ENCODE results near the gene HIKESHI.
"Not testable (repeated sequence)": the region's sequence is repeated elsewhere in the genome, so short reads cannot be mapped to it uniquely, and the experiment has no call there.

Gene HIKESHI

DNA sequence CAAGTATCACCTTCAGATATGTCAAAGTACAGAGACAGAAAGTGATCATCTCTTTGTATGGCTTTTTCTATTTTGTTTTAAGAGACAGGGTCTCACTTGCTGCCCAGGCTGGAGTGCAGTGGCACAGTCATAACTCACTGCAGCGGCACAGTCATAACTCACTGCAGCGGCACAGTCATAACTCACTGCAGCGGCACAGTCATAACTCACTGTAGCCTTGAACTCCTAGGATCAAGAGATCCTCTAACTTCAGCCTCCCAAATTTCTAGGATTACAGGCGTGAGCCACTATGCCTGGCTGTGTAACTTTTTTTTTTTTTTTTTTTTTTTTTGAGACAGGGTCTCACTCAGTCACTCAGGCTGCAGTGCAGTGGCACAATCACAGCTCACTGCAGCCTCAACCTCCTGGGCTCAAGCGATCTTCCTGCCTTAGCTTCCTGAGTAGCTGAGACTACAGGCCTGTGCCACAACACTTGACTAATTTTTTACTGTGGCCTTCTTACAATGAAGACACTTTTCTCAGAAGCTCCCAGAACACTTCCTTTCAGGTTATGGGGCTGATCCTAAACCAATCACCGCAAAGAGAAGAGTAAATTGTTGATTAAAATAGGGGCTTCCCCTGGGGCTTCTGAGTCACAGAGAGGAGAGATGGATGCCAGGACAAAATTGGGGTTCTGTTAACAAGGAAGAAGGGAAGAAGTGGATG, 9.0 kb upstream of the HIKESHI start:
- peak in 1 of 2 donors; percentile 34 for DNase-seq (ENCODE audit: low read depth in 2 of 2)

DNA sequence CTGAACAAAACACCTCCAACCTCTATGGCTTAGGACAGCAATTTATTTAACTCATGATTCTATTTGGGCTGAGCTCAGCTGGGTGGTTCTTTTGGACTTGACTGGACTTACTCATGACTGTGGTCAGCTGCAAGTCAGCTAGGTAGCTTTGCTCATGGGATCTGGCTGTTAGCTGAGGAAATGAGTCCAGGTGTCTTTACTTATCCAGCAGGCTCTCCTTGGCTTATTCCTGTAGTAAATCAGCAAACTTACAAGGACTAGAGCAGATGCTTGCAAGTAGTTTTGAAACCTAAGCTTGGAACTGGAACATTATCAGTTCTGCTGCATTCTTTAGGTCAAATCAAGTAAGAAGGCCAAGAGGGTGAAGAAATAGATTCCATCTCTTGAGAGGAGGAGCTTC, 8.0 kb upstream of the HIKESHI start:
- no peak for DNase-seq (ENCODE audit: low read depth in 2 of 2)

DNA sequence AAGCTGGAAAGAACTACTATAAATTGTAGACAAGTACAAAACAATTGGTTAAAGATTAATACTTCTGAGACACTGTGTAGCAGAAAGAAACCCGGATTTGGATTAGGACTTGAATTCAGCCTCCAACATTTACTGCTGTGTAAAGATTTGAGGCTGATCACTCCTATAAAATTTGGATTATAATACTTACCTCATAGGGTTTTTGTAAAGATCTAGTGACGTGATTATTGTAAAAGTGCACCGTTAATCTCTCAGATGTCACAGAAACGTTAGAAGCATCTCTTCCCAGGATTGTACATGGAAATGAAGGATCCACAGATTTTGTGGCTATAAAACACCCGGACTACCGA, 323 bp upstream of the HIKESHI start:
- DNase-seq (ENCODE audit: low read depth in 2 of 2): no peak

DNA sequence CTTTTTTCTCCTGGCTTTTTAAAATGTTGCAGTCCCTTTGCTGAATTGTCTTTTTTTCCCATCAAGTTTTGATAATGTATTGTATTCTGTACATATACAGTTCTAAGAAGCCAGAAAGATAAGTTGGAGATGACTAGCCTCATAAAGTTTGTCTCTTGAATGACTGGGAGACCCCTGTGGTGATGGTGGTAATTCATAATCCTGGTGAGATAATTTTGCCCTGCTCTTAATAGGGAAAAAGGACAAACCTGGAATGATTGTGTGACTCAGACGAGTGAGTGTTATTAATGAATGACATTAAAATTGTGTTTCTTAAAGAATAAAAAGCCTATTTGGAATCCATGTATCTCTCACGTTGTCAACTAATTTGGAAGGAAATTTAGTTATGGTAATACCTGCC, 1.2 kb downstream of the HIKESHI start:
- no peak for DNase-seq (ENCODE audit: low read depth in 2 of 2)

DNA sequence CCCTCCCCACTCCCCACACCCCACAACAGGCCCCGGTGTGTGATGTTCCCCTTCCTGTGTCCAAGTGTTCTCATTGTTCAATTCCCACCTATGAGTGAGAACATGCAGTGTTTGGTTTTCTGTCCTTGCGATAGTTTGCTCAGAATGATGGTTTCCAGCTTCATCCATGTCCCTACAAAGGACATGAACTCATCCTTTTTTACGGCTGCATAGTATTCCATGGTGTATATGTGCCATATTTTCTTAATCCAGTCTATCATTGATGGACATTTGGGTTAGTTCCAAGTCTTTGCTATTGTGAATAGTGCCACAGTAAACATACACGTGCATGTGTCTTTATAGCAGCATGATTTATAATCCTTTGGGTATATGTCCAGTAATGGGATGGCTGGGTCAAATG, 6.7 kb downstream of the HIKESHI start:
- not testable (repeated sequence) for DNase-seq (ENCODE audit: low read depth in 2 of 2)

DNA sequence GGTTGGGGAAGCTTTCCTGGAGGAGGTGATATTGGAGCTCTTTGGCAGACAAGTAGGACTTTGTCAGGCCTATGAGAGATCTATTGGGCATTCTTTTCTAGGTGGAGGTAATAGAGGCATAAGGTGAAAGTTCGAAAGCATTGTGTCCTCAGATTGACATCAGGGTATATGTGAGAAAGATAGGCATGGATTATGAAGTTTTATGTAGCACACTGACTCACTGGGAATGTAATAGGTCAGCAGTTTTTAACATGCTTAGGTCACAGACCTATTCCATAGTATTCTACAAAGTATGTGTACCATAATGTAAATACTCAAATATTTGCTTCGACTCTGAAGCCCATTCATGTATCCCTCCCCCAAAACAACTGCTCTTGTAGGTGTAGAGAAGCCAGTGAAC, 11.8 kb downstream of the HIKESHI start:
- no peak for DNase-seq (ENCODE audit: low read depth in 2 of 2)

DNA sequence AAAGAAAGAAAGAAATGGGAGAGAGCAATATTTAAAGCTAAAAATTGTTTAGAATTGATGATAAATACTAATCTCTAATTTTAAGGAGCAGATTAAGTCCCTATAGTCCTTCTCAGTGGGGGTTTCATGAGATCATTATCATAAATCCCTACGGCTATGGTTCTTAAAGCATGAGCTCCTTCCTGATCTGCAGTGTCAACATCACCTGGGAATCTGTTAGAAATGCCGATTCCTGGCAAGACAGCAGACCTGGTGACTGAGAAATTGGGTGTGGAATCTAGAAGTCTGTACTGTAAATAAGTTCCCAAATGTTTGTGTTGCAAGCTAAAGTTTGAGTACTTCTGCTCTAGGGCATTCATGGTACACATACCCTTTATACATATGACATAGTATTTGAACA, 12.6 kb downstream of the HIKESHI start:
- no peak for DNase-seq (ENCODE audit: low read depth in 2 of 2)

DNA sequence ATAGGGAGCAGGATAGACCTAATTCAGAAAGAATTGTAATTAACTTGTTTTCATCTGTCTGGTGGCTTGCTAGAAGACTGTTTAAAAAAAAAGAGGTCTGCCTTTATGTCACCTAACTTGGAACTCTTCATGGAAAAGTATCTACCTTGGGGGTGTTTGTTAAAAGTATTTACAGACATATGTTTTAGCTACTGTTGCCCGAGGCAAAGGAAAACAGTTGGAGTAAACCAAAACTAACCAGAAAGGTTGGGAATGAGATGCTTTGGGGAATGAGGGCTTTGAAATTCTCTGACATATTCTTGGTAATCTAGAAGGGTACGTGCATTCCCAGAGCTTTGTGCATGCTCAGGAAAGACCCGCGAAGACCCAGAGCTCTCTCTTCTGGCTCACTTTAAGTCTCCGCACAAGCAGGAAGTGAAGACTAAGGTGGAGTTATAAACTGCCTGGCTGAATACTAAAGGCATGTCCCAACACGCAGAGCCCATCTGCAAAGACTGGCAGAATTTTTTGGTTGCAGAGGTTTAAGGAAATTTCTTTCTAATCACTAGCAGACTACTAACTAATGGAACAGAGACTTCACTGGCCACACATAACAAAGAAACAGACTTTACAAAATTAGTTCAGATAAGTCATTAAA, 33.2 kb downstream of the HIKESHI start:
- DNase-seq (ENCODE audit: low read depth in 2 of 2): no peak

DNA sequence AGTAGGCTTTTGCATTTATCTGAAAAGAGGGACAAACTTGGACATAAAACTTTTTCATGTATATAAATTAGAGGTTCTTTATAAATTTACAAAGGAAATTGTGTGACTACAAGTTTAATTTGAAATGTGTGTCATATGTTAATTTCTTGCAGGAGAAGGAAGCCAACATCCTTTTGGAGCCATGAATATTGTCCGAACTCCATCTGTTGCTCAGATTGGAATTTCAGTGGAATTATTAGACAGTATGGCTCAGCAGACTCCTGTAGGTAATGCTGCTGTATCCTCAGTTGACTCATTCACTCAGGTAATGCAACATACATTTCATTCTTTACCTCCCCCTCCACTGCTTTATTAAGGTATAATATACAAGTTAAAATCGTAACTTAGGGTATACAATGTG, 35.2 kb downstream of the HIKESHI start:
- no peak for DNase-seq (ENCODE audit: low read depth in 2 of 2)

DNA sequence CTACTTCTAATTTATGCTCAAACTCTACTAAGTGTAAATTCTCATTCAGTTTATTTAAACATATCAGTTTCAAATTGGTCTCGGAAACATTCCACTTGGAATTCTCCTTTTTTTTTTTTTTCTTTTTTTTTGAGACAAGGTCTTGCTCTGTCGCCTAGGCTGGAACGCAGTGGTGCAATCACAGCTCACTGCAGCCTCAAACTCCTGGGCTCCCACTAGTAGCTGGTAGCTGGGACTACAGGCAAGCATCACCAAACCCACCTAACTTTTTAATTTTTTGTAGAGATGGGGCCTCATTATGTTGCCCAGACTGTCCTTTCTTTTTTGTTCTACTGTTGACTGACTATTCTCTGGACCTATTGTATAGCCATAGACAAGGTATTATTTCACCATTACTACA, 39.3 kb downstream of the HIKESHI start:
- DNase-seq (ENCODE audit: low read depth in 2 of 2): no peak

DNA sequence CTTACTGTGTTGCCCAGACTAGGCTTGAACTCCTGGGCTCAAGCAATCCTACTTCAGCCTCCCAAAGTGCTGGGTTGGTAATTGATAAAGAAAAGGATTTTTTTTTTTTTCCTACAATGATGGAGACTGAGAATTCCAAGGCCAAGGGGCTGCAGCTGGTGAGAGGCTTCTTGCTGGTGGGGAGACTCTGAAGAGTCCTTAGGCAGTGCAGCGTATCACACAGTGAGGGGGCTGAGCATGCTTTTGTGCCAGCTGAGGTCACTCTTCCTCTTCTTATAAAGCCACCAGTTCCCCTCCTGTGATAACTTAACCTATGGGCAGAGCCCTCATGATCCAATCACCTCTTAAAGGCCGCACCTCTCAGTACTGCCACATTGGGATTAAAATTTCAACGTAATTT, 44.5 kb downstream of the HIKESHI start:
- DNase-seq (ENCODE audit: low read depth in 2 of 2): no peak

DNA sequence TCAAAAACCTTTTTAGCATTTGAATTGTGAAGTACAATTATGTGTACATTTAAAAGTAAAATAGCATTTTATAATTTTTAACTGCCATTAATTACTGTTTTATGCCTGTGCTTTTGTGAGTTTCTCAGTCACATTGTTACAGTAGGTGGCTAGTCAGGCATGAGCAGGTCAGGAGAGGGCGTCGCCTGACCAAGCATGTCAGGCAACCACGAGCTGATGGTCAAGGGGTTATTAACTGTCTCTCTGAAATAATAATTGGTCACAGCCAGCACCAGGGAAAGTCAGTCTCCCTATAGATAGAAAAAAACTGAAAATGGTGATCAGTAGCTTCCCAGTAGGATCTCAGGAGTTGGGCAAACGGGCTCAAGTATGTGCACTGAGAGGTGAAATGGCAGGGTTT, 53.2 kb downstream of the HIKESHI start:
- no peak for DNase-seq (ENCODE audit: low read depth in 2 of 2)

DNA sequence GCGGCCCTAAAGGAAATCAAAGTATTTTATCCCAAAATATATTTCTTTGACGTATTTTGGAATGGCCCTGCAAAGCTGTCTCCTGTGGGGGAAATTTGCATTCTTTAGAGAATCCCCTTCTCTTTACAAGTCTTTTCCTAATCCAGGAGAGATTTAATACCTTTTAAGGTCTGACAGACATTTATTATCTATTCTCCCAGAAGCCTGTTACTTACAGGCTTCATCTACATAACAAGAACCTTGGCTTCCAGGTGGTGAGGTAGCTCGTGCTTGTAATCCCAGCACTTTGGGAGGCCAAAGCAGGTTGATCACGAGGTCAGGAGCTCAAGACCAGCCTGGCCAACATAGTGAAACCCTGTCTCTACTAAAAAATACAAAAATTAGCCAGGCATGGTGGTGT, 55.4 kb downstream of the HIKESHI start:
- DNase-seq (ENCODE audit: low read depth in 2 of 2): not testable (repeated sequence)

DNA sequence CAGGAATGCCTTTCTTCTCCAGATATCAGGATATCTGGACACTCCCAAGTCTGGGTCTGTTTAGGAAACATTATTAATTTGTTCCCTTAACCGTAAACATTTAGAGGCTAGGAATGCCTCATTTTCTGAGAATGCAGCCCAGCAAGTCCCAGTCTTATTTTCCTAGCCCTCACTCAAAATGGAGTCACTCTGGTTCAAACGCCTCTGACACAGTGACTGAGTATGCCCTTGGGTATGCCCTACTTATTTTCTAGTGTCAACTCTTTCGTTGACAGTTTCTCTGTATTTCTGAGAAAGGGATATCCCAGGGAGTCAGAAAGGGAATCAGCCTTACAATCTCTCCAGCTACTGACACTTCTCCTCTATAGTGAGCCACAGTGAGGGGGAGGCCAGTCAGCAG, 56.7 kb downstream of the HIKESHI start:
- no peak for DNase-seq (ENCODE audit: low read depth in 2 of 2)

DNA sequence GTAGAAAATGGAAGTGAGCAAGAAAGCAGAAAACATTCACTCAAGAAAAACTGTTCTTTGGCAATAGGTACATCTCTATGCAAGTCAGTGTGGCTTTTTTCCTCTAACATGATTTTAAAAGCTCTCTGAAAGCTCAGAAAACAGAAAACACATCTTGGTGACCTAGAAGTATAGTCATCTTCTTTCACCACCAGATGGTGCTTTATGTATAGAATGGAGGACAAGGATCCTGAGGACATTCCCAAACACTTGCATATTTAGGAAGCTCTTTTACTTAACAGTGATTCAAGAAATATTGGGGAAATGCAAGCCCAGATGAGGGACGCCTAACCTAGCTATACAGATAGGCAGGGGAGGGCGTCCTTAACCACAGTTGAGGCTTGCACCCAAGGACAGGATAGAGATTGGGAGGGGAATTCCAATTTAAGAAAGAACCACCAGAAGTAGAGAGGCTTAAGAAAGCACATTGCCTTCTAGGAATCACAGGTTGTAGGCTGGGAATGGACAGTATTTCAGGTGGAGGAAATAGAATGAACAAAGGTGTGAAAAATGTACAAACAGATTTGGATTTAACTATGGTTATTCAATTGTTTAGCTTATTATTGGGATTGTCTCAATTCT, 58.8 kb downstream of the HIKESHI start:
- DNase-seq (ENCODE audit: low read depth in 2 of 2): no peak

DNA sequence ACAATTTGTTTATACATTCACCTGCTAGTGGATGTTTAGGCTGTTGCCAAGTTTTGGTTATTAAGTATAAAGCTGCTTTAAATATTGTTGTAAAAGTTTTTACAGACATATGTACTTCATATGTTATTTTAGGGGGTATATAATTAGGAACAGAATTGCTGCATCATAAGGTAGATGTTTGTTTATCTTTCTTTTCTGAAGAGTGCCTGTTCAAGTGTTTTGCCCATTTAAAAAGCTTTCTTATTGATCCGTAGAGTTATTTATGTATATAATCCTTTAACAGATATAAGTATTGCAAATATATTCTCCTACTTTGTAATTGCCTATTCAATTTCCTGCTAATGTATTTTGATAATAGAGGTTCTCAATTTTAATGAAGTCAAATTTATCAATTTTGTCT, 61.4 kb downstream of the HIKESHI start:
- no peak for DNase-seq (ENCODE audit: low read depth in 2 of 2)

DNA sequence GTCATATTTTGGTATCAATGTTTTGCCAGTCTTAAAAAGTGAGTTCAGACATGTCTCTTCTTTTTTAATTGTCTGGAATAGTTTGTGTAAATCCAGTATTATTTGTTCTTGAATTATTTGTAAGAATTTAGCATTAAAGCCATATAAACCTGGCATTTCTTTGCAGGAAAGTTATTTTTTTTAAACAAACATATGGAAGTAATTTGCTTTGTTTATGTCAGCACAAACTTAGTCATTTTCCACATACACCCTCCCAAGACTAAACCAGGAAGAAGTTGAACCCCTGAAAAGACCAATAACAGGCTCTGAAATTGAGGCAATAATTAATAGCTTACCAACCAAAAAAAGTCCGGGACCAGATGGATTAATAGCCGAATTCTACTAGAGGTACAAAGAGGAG, 63.5 kb downstream of the HIKESHI start:
- no peak for DNase-seq (ENCODE audit: low read depth in 2 of 2)

DNA sequence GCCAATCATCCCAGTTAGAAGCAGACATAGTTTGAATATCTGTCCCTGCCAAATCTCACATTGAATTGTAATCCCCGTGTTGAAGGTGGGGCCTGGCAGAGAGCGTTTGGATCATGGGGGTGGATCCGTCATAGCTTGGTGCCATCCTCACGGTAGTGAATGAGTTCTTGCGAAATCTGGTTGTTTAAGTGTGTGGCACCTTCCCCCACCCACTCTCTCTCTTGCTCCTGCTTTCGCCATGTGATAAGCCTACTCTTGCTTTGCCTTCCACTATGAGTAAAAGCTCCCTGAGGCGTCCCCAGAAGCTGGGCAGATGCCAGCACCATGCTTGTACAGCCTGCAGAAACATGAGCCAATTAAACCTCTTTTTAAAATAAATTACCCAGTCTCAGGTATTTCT, 67.6 kb downstream of the HIKESHI start:
- no peak for DNase-seq (ENCODE audit: low read depth in 2 of 2)

DNA sequence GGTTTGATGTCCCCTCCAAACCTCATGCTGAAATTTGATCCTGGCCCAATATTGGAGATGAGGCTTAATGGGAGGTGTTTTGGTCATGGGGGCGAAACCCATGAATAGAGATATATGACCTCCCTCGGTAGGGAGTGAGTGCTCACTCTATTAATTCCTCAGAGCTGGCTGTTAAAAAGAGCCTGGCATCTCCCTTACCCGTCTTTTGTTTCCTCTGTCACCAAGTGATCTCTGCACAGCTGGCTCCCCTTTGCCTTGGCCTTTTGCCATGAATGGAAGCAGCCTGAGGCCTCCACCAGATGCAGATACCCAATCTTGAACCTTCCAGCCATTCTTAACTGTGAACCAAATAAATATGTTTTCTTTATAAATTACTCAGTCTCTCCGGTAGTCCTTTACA, 68.1 kb downstream of the HIKESHI start:
- DNase-seq (ENCODE audit: low read depth in 2 of 2): no peak

DNA sequence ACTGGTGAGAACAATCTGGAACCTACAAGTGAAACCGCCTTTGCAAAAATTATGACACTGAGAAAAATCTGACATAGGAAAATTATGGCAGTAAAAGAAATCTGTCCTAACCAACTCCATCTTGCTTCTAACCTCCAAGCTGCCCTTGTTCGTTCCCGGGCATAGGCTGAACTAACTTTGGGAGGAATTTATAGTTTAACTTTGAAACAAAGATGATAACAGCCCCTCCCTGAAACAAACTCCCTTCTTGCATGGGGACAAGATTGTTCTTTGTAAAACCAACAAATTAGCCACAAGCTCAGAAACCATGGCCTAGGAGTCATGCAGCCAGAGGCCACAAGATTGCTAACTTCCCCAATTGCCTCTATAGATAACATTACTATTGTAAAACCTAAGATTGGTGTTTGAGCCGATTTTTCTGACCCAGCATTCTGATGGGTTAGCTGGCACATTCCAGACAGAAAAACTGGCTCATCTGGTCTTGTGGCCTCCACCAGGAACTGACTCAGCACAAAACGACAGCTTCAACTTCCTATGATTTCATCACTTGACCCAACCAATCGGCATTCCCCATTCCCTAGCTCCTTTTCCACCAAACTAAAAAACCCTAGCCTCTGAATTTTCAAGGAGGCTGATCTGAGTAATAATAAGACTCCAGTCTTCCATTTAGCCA, 69.0 kb downstream of the HIKESHI start:
- DNase-seq (ENCODE audit: low read depth in 2 of 2): no peak

DNA sequence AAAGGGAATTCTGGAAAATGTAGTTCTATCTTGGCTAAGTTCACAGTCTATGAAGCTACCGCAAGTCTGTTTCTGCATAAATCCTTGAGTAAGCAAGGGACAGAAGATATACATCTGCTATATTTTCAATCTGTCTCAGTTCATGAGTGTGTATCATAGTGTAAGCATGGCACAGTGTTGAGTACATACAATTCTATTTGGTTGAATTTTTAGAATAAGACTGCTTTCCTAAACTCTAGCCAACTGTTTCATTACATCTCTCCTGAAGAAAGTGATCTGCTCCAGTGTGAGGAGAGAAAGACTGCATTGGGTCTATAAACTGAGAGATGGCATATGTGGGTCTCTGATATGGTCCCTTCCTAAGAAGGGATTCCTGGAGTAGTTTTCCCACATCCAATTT, 70.0 kb downstream of the HIKESHI start:
- DNase-seq (ENCODE audit: low read depth in 2 of 2): no peak

DNA sequence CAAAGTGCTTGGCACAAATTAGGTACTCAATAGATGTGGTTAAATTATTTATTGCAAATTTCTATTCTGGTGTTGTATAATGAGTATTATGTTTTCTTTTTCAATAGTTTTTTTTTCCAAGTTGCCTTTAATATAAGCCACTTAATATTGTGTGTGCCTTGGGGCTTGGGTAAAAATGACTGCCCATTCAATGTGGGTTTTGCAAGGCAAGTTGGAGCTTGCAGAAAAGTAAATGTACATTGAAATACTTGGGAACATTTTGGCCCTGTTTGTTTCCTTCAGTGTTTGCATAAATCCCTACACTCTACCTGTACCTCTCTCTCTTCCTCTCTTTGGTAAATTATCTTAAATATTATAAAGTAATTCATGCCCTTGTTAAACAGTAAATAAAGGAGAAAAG, 70.5 kb downstream of the HIKESHI start:
- DNase-seq (ENCODE audit: low read depth in 2 of 2): no peak

DNA sequence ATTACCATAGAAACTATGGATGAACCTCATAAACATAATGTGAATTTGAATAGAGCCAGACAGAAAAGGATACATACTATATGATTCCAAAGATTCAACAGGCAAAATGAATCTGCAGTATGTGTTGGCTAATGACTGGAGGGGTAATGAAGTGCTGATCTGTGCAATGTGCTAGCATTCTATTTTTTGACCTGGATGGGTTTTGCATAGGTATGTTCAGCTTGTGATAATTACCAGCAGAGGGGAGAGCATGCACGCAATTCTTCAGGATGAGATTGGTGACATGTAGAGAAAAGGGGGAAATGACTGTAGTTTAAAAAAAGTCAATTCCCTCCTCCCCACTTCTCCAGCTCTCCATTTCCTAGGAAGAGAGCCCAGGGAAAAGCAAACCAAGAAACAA, 72.0 kb downstream of the HIKESHI start:
- no peak for DNase-seq (ENCODE audit: low read depth in 2 of 2)

Measured in stimulated activated CD8-positive, alpha-beta memory T cell treated with anti-CD3 and anti-CD28 coated beads, Interleukin-2, amount 100 ng/mL, for 48 hours (primary cell).